ENCODE results near the gene CSNK1G3.

- TF ChIP-seq CTCF (IDR thresholded peaks at IDR 0.05; ENCODE audit: low read depth, low read length) (no peak), MYC (IDR thresholded peaks at IDR 0.05; ENCODE audit: low read depth, low read length) (no peak), POLR2A (IDR thresholded peaks at IDR 0.05; ENCODE audit: extremely low read depth, insufficient read length) (no peak), MAX (IDR thresholded peaks at IDR 0.05; ENCODE audit: low read depth, low read length) (no peak)
These were observed 25.3 kb downstream of the CSNK1G3 start for GRCh38 chr5:123537256-123537655.

Measured in NB4 (cell line).